Upper lobe of left lung (tissue), 6 donors: ENCODE results near the gene HCST. TPM values are rescaled to one million over a fixed set of nuclear protein-coding genes. Genes with fewer than 3 reads are reported as not detected.
A peak's percentile ranks its signal among the peaks of the same experiment; 100 is the strongest.

Source experiments
- ATAC-seq, 2 donors: fragments of 200-7000 bp; cut with Tn5 transposase; one replicate each; pipeline ENCODE4 v1.9.1; 2022; ENCODE audit warnings: mild to moderate bottlenecking in 2 of 2, moderate library complexity in 2 of 2; ENCODE audit not compliant: low FRiP score in 2 of 2
- DNase-seq, 2 donors: peaks; one replicate each; pipeline ENCODE4 v3.0.0-alpha.2; 2019 to 2020
- H3K27ac ChIP-seq, 4 donors: fragments of 200-600 bp; sonication (generic); one replicate each; pipeline ENCODE4 v1.5.1; 2016 to 2019
- H3K27me3 ChIP-seq, 4 donors: fragments of 200-600 bp; sonication (generic); one replicate each; pipeline ENCODE4 v1.5.1; 2017 to 2019
- H3K36me3 ChIP-seq, 4 donors: fragments of 200-600 bp; sonication (generic); one replicate each; pipeline ENCODE4 v1.5.1; 2016 to 2019
- H3K4me1 ChIP-seq, 4 donors: fragments of 200-600 bp; sonication (generic); one replicate each; pipeline ENCODE4 v1.5.1; 2018 to 2019
- H3K4me3 ChIP-seq, 4 donors: fragments of 200-600 bp; sonication (generic); one replicate each; pipeline ENCODE4 v1.5.1; 2017 to 2019; ENCODE audit warnings: mild to moderate bottlenecking in 2 of 4, moderate library complexity in 1 of 4
- H3K9me3 ChIP-seq, 4 donors: fragments of 200-600 bp; sonication (generic); one replicate each; pipeline ENCODE4 v1.5.1; 2018 to 2019
- CTCF ChIP-seq, 6 experiments: fragments of 450-650 bp in 4 of 6; fragments of 200-600 bp in 2 of 6; sonication (generic) in 2 of 6; IDR thresholded peaks; one replicate each; pipeline ENCODE4 v1.5.1; 2016 to 2019; ENCODE audit warnings: antibody characterized with exemption in 6 of 6
- EP300 ChIP-seq, 4 donors: sonication (generic); formaldehyde crosslinking; IDR thresholded peaks; one replicate each; pipeline ENCODE4 v1.5.1; 2017; ENCODE audit warnings: antibody characterized with exemption in 4 of 4, control low read depth in 2 of 4
- POLR2A ChIP-seq, 4 donors: fragments of 450-650 bp; IDR thresholded peaks; one replicate each; pipeline ENCODE4 v1.5.1; 2016 to 2017; ENCODE audit warnings: antibody characterized with exemption in 4 of 4, mild to moderate bottlenecking in 2 of 4
- POLR2AphosphoS5 ChIP-seq, 2 donors: sonication (generic); formaldehyde crosslinking; IDR thresholded peaks; one replicate each; pipeline ENCODE4 v1.5.1; 2017; ENCODE audit warnings: antibody characterized with exemption in 2 of 2
- WGBS, 2 donors: methylation state at CpG; one replicate each; pipeline ENCODE4 v1.1.5; 2017 to 2018; 5-methylcytosine and 5-hydroxymethylcytosine counted together
- total RNA-seq, 6 donors: library from RNA; depleted of rRNA in 4 of 6; stranded (reverse); fragments of >200 nt in 4 of 6; gene quantifications; one replicate each; pipeline versions ENCODE4 v1.1.0 to v1.2.1, GENCODE V29; 2016 to 2021
- donor health status: DM: no; HTN: no; CAD: no; lungs with moderate emphysema.
- donor health status: DM: no; HTN: yes; CAD: no; lungs with severe emphysema.

HCST gene
- total RNA-seq, 6 donors from 2014 or later, result 10.2 to 40.8 (median 19.9) TPM; not detected in 1

- H3K9me3 ChIP-seq, result no peaks in the 10 kb centered on the region
- peak overlapping the region; percentile 48 to 85 (median 81) for H3K4me3 ChIP-seq
- TF ChIP-seq POLR2AphosphoS5 (IDR thresholded peaks at IDR 0.05) (no peak), CTCF (IDR thresholded peaks at IDR 0.05) (no peak)
- no peaks in the 10 kb centered on the region for H3K27me3 ChIP-seq
- no peak for DNase-seq
- peak overlapping the region; percentile 60 to 88 (median 86) for H3K27ac ChIP-seq
- ATAC-seq, result no peak
- H3K36me3 ChIP-seq, result peaks cover 2 to 15% (median 10%) of the 10 kb centered on the region in 4 donors
- WGBS, 2 donors, result 24 to 44% methylated on average over 6 to 7 of the region's 11 CpGs
- peaks cover 6 to 40% (median 28%) of the 10 kb centered on the region in 4 donors for H3K4me1 ChIP-seq
These were observed 34.5 kb downstream of the HCST start for GRCh38 chr19:35936738-35937268.

GRCh38 chr19:35937345-35938281 lies 35.3 kb downstream of the HCST start:
- Histone ChIP-seq H3K9me3 (no peaks in the 10 kb centered on the region), H3K4me3 (peak overlapping the region; percentile 48 to 85 (median 81)), H3K27ac (peak overlapping the region in 3 of 4 donors; percentile 84 to 88 (median 87)), H3K4me1 (peaks cover 6 to 37% (median 28%) of the 10 kb centered on the region in 4 donors), H3K36me3 (peaks cover 2 to 21% (median 13%) of the 10 kb centered on the region in 4 donors), H3K27me3 (no peaks in the 10 kb centered on the region)
- ATAC-seq, result no peak
- no peak for TF ChIP-seq POLR2A (IDR thresholded peaks at IDR 0.05)
- TF ChIP-seq POLR2AphosphoS5 (IDR thresholded peaks at IDR 0.05), result no peak
- TF ChIP-seq EP300 (IDR thresholded peaks at IDR 0.05), result no peak
- TF ChIP-seq CTCF (IDR thresholded peaks at IDR 0.05), result no peak
- DNase-seq, result no peak
- 36 to 53% methylated on average over 14 of the region's 14 CpGs for WGBS, 2 donors

- Histone ChIP-seq H3K36me3 (peaks cover 2 to 21% (median 13%) of the 10 kb centered on the region in 4 donors), H3K9me3 (no peaks in the 10 kb centered on the region), H3K27ac (no peak overlapping the region), H3K4me3 (peak overlapping the region in 2 of 4 donors; percentile 81), H3K4me1 (peaks cover 6 to 37% (median 28%) of the 10 kb centered on the region in 4 donors), H3K27me3 (no peaks in the 10 kb centered on the region)
- ATAC-seq, result no peak
- 77 to 83% methylated on average over 13 of the region's 13 CpGs for WGBS, 2 donors
- DNase-seq, result no peak
- TF ChIP-seq POLR2AphosphoS5 (IDR thresholded peaks at IDR 0.05) (no peak), CTCF (IDR thresholded peaks at IDR 0.05) (no peak), POLR2A (IDR thresholded peaks at IDR 0.05) (no peak), EP300 (IDR thresholded peaks at IDR 0.05) (no peak)
These were observed 36.2 kb downstream of the HCST start for GRCh38 chr19:35938282-35939224.

GRCh38 chr19:35939307-35940077 lies 37.2 kb downstream of the HCST start:
- peak in 1 of 2 donors; percentile 86 for DNase-seq
- WGBS, 2 donors, result 93 to 94% methylated on average over 36 to 48 of the region's 55 CpGs
- TF ChIP-seq CTCF (IDR thresholded peaks at IDR 0.05) (no peak), POLR2AphosphoS5 (IDR thresholded peaks at IDR 0.05) (no peak), POLR2A (IDR thresholded peaks at IDR 0.05) (no peak), EP300 (IDR thresholded peaks at IDR 0.05) (no peak)
- H3K9me3 ChIP-seq, result no peaks in the 10 kb centered on the region
- peaks cover 2 to 30% (median 14%) of the 10 kb centered on the region in 4 donors for H3K36me3 ChIP-seq
- H3K4me3 ChIP-seq, result no peak overlapping the region
- H3K27me3 ChIP-seq, result no peaks in the 10 kb centered on the region
- H3K27ac ChIP-seq, result no peak overlapping the region
- H3K4me1 ChIP-seq, result peaks cover 6 to 37% (median 28%) of the 10 kb centered on the region in 4 donors
- no peak for ATAC-seq
